ENCODE data around the gene CACUL1. TPM values are rescaled to one million over a fixed set of nuclear protein-coding genes. Genes with fewer than 3 reads are reported as not detected.

CACUL1 gene
- total and polyA plus RNA-seq, 2 of the 13 experiments (the other 11 are each of a cell fraction or from before 2014, with no cell fraction given) = 14.2 to 31.0 TPM

- no peak overlapping the region for H3K27ac ChIP-seq (ENCODE audit: extremely low read length, insufficient read depth, low read length)
- H4K20me1 ChIP-seq (ENCODE audit: insufficient read depth, low read length) = no peaks in the 10 kb centered on the region
- no peaks in the 10 kb centered on the region for H3K4me1 ChIP-seq (ENCODE audit: insufficient read depth, low read length)
- no peak overlapping the region for H2AFZ ChIP-seq (ENCODE audit: low read length)
- POLR2A ChIA-PET = no interaction called here
- H3K9me3 ChIP-seq (ENCODE audit: low read length) = no peaks in the 10 kb centered on the region
- WGBS (ENCODE audit: low lambda C conversion rate) = 29% methylated on average over 6 of the region's 6 CpGs
- no peaks in the 10 kb centered on the region for H3K36me3 ChIP-seq (replicated peaks in 1 of 2; ENCODE audit: control insufficient read depth in 1 of 2, insufficient read depth in 2 of 2, low read length in 2 of 2)
- no peak for ATAC-seq
- in situ Hi-C loops (cut with HindIII; ENCODE audit: extremely low pct_ligation_motif_present, low pct_unique_long_range_greater_than_20kb) = no loop called here
- CTCF ChIA-PET (ENCODE audit: low intra/inter-chr PET ratio, low total read pairs) = no interaction called here
- DNase-seq (ENCODE audit: low spot score) = no peak
- BruUV-seq (replicated peaks) = no TSS peak
- no peak overlapping the region for H3K4me2 ChIP-seq (ENCODE audit: low read depth, low read length)
- intact Hi-C loops (cut with micrococcal nuclease; ENCODE audit: unreplicated experiment) = no loop called here
- peak; percentile 43 for TF ChIP-seq ATF7 (IDR thresholded peaks at IDR 0.05)
- no peak for TF ChIP-seq ATF7 (CRISPR knock-in tag; IDR thresholded peaks at IDR 0.05)
- no peak for TF ChIP-seq ZNF891 (CRISPR knock-in tag; IDR thresholded peaks at IDR 0.05)
- H3K9ac ChIP-seq (ENCODE audit: insufficient read depth, low read depth, low read length) = no peak overlapping the region
- no peaks in the 10 kb centered on the region for H3K79me2 ChIP-seq (ENCODE audit: insufficient read depth, low read length)
- no peaks in the 10 kb centered on the region; a peak in 1 of 5 replicates for H3K27me3 ChIP-seq (ENCODE audit: control insufficient read depth in 1 of 2, insufficient read depth in 2 of 2, low read length in 2 of 2)
- H3K4me3 ChIP-seq (replicated peaks in 1 of 3; ENCODE audit: insufficient read depth in 1 of 3, low read depth in 2 of 3, low read length in 3 of 3) = no peak overlapping the region
- no peak for FAIRE-seq
Observed at GRCh38 chr10:118793545-118793944, 38.8 kb upstream of the CACUL1 start.

DNA sequence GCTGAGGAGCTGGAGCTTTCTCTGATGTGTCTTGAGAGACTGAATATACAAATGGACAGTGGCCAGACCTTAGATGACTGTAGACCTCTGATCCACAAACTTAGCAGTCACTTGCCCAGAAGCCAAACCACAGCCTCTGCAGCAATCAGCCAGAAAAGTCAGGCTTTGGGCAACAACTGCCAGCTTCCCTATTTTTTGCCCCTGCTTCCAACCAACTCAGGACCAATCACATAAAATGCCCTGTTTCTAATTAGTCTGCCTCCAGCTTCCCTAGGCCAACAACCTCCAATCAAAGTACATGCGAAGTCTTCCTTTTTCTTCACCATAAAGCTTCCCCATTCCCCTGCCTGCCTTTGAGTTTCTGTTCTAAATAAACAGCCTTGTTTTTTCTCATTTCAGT, 37.8 kb upstream of the CACUL1 start:
- ChIA-PET POLR2A (no interaction called here), CTCF (ENCODE audit: low intra/inter-chr PET ratio, low total read pairs) (no interaction called here)
- intact Hi-C loops (cut with micrococcal nuclease; ENCODE audit: unreplicated experiment) = no loop called here
- Histone ChIP-seq H3K36me3 (replicated peaks in 1 of 2; ENCODE audit: control insufficient read depth in 1 of 2, insufficient read depth in 2 of 2, low read length in 2 of 2) (no peaks in the 10 kb centered on the region), H3K79me2 (ENCODE audit: insufficient read depth, low read length) (no peaks in the 10 kb centered on the region), H3K4me2 (ENCODE audit: low read depth, low read length) (no peak overlapping the region), H3K9me3 (ENCODE audit: low read length) (no peaks in the 10 kb centered on the region), H3K27me3 (ENCODE audit: control insufficient read depth in 1 of 2, insufficient read depth in 2 of 2, low read length in 2 of 2) (no peaks in the 10 kb centered on the region; a peak in 1 of 5 replicates), H3K9ac (ENCODE audit: insufficient read depth, low read depth, low read length) (no peak overlapping the region), H3K4me1 (ENCODE audit: insufficient read depth, low read length) (no peaks in the 10 kb centered on the region), H3K4me3 (replicated peaks in 1 of 3; ENCODE audit: insufficient read depth in 1 of 3, low read depth in 2 of 3, low read length in 3 of 3) (no peak overlapping the region), H4K20me1 (ENCODE audit: insufficient read depth, low read length) (no peaks in the 10 kb centered on the region), H2AFZ (ENCODE audit: low read length) (no peak overlapping the region), H3K27ac (ENCODE audit: extremely low read length, insufficient read depth, low read length) (no peak overlapping the region)
- in situ Hi-C loops (cut with HindIII; ENCODE audit: extremely low pct_ligation_motif_present, low pct_unique_long_range_greater_than_20kb) = no loop called here
- WGBS (ENCODE audit: low lambda C conversion rate) = 79% methylated on average over 1 of the region's 1 CpG
- FAIRE-seq = no peak
- no peak for ATAC-seq
- no TSS peak for BruUV-seq (replicated peaks)
- DNase-seq (ENCODE audit: low spot score) = no peak
- TF ChIP-seq PHF21A (CRISPR knock-in tag; IDR thresholded peaks at IDR 0.05) = no peak
- no peak for TF ChIP-seq SIN3A (IDR thresholded peaks at IDR 0.05; ENCODE audit: borderline replicate concordance, low read depth, low read length)
- no peak for TF ChIP-seq GATAD1 (CRISPR knock-in tag; IDR thresholded peaks at IDR 0.05)
- TF ChIP-seq HNRNPUL1 (IDR thresholded peaks at IDR 0.05; ENCODE audit: low read depth, low read length) = no peak
- no peak for TF ChIP-seq SATB2 (CRISPR knock-in tag; IDR thresholded peaks at IDR 0.05)
- TF ChIP-seq SMARCE1 (IDR thresholded peaks at IDR 0.05; ENCODE audit: borderline replicate concordance) = no peak
- TF ChIP-seq, protein P1, sequence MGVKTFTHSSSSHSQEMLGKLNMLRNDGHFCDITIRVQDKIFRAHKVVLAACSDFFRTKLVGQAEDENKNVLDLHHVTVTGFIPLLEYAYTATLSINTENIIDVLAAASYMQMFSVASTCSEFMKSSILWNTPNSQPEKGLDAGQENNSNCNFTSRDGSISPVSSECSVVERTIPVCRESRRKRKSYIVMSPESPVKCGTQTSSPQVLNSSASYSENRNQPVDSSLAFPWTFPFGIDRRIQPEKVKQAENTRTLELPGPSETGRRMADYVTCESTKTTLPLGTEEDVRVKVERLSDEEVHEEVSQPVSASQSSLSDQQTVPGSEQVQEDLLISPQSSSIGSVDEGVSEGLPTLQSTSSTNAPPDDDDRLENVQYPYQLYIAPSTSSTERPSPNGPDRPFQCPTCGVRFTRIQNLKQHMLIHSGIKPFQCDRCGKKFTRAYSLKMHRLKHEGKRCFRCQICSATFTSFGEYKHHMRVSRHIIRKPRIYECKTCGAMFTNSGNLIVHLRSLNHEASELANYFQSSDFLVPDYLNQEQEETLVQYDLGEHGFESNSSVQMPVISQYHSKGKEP (CRISPR knock-in tag; IDR thresholded peaks at IDR 0.05) = no peak
- TF ChIP-seq SRSF9 (IDR thresholded peaks at IDR 0.05; ENCODE audit: borderline replicate concordance, insufficient read depth, low read depth, low read length, poor library complexity, severe bottlenecking) = no peak
- no peak for TF ChIP-seq ZNF761 (CRISPR knock-in tag; conservative IDR thresholded peaks at IDR 0.05)

All from HepG2 (cell line).